SU-DHL-6 (cell line): Measurements from ENCODE around the gene EML6.

Experiments
- CTCF ChIP-seq: fragments of 200-600 bp; sonication (generic); IDR thresholded peaks from one replicate; pipeline ENCODE4 v1.5.1; 2017; ENCODE audit warnings: antibody characterized with exemption, mild to moderate bottlenecking, low read length, moderate library complexity; ENCODE audit not compliant: insufficient read depth, poor library complexity, severe bottlenecking
- EZH2phosphoT487 ChIP-seq: fragments of 200-600 bp; sonication (generic), shearing (Covaris generic); conservative IDR thresholded peaks from 2 replicates; pipeline ENCODE4 v1.6.1; 2018; ENCODE audit warnings: mild to moderate bottlenecking, antibody characterized with exemption, low read length, moderate library complexity, mixed read lengths

GRCh38 chr2:54912305-54912704 is 188.8 kb downstream of the EML6 start:
- TF ChIP-seq CTCF (no peak), EZH2phosphoT487 (no peak)
